NT2/D1 (cell line): ENCODE data around the gene ZNF800.

ENCODE experiments used
- SUZ12 ChIP-seq: IDR thresholded peaks from 2 replicates; pipeline ENCODE4 v1.6.1; 2011; ENCODE audit not compliant: insufficient read length, insufficient read depth; ENCODE audit errors: extremely low read depth
- YY1 ChIP-seq: IDR thresholded peaks from 2 replicates; pipeline ENCODE4 v1.6.1; 2011; ENCODE audit not compliant: insufficient read length, insufficient read depth

- TF ChIP-seq YY1: no peak
- TF ChIP-seq SUZ12: no peak
Observed at GRCh38 chr7:127440206-127440605, 47.7 kb upstream of the ZNF800 start.
